Chondrocyte (in vitro differentiated cells): ENCODE results near the gene ZXDB. TPM values are rescaled to one million over a fixed set of nuclear protein-coding genes. Genes with fewer than 3 reads are reported as not detected.
"Not testable (repeated sequence)": the region's sequence is repeated elsewhere in the genome, so short reads cannot be mapped to it uniquely, and the experiment has no call there.

Source experiments
- DNase-seq: peaks from one replicate; pipeline ENCODE4 v3.0.0; 2021; ENCODE audit warnings: mixed read lengths, low spot score
- H3K27ac Mint-ChIP-seq: one replicate; pipeline ENCODE4 v1.8.0; 2021; ENCODE audit warnings: mild to moderate bottlenecking, moderate library complexity, mixed read lengths; ENCODE audit not compliant: unreplicated experiment
- H3K27me3 Mint-ChIP-seq: 2 replicates; pipeline ENCODE4 v1.8.0; 2021; ENCODE audit warnings: low read depth, mixed read lengths
- H3K36me3 Mint-ChIP-seq: 2 replicates; pipeline ENCODE4 v1.8.0; 2021; ENCODE audit warnings: low read depth, mixed read lengths
- H3K4me1 Mint-ChIP-seq: 2 replicates; pipeline ENCODE4 v1.8.0; 2021; ENCODE audit warnings: low read depth, mild to moderate bottlenecking, mixed read lengths
- H3K4me3 Mint-ChIP-seq: one replicate; pipeline ENCODE4 v1.8.0; 2021; ENCODE audit warnings: mild to moderate bottlenecking, moderate library complexity, mixed read lengths; ENCODE audit not compliant: unreplicated experiment
- H3K9me3 Mint-ChIP-seq: 2 replicates; pipeline ENCODE4 v1.8.0; 2021; ENCODE audit warnings: low read depth, mixed read lengths
- CTCF ChIP-seq: fragments of 200-600 bp; sonication (generic); IDR thresholded peaks from 2 replicates; pipeline ENCODE4 v1.5.0; 2021; ENCODE audit warnings: antibody characterized with exemption, mild to moderate bottlenecking, moderate library complexity
- long read RNA-seq: library from polyadenylated mRNA; stranded (forward); transcript quantifications from one replicate; pipeline ENCODE4 v2.0.0, GENCODE V29; 2021
- total RNA-seq: library from RNA; stranded (reverse); gene quantifications from 3 replicates; pipeline ENCODE4 v1.2.1, GENCODE V29; 2021

The ZXDB gene
- total RNA-seq: 7.3 to 9.5 TPM (median 9.3 TPM) in 3 replicates
- long read RNA-seq: 0 reads

- peak; percentile 18 for TF ChIP-seq CTCF
- H3K9me3 Mint-ChIP-seq: not testable (repeated sequence)
Measured at GRCh38 chrX:57591284-57592159, at the start of gene ZXDB. ZXDB (plus strand) TSS chrX:57592011; CDS start chrX:57592049, 38 bp downstream.

GRCh38 chrX:57565198-57565597, 26.6 kb upstream of the ZXDB start:
- Mint-ChIP-seq H3K27ac (no peak overlapping the region), H3K9me3 (peaks cover 25% of the 10 kb centered on the region), H3K4me1 (no peaks in the 10 kb centered on the region), H3K36me3 (no peaks in the 10 kb centered on the region), H3K27me3 (no peaks in the 10 kb centered on the region), H3K4me3 (no peak overlapping the region)
- DNase-seq: no peak
- no peak for TF ChIP-seq CTCF

More at GRCh38 chrX:57591284-57592159, at the start of gene ZXDB:
- DNase-seq, H3K27me3 Mint-ChIP-seq, H3K36me3 Mint-ChIP-seq: not testable (repeated sequence)
- H3K27ac Mint-ChIP-seq: peak within 1 kb of the TSS; percentile 89
- peak within 1 kb of the TSS; percentile 69 for H3K4me3 Mint-ChIP-seq
- H3K4me1 Mint-ChIP-seq: peaks cover 31% of the 10 kb centered on the region

- Mint-ChIP-seq H3K27me3 (peaks cover 3% of the 10 kb centered on the region), H3K27ac (no peak overlapping the region), H3K9me3 (peaks cover 3% of the 10 kb centered on the region), H3K4me3 (no peak overlapping the region), H3K36me3 (no peaks in the 10 kb centered on the region), H3K4me1 (no peaks in the 10 kb centered on the region)
- DNase-seq: no peak
- TF ChIP-seq CTCF: peak; percentile 76
Measured at GRCh38 chrX:57573754-57574153, 18.1 kb upstream of the ZXDB start.

GRCh38 chrX:57582948-57583347, 8.9 kb upstream of the ZXDB start:
- H3K4me3 Mint-ChIP-seq, H3K27ac Mint-ChIP-seq, DNase-seq, H3K4me1 Mint-ChIP-seq, H3K9me3 Mint-ChIP-seq, H3K36me3 Mint-ChIP-seq, H3K27me3 Mint-ChIP-seq: not testable (repeated sequence)
- peak; percentile 73 for TF ChIP-seq CTCF

DNA sequence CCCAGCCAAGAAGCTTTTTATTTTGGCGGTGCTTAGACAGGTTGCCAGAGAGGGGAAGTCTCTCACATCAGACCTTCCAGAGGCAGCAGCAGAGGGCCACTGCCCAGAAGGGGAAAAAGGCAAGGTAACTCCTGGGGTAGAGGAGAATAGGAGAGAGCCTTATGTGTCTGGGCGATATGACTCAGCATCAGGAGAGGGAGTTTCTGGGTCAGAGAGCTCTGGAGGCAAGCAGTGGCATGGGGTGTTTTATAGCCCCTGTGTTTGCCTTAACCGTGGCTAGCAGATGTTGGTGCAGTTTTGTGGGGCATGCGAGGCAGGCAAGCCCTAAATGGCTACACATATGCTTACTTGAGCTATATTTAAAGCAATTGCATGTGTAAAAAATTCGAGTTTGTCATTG, 8.3 kb upstream of the ZXDB start:
- H3K4me1 Mint-ChIP-seq: no peaks in the 10 kb centered on the region
- no peak overlapping the region for H3K4me3 Mint-ChIP-seq
- no peaks in the 10 kb centered on the region for H3K9me3 Mint-ChIP-seq
- DNase-seq: no peak
- H3K27me3 Mint-ChIP-seq: no peaks in the 10 kb centered on the region
- H3K27ac Mint-ChIP-seq: no peak overlapping the region
- no peaks in the 10 kb centered on the region for H3K36me3 Mint-ChIP-seq
- TF ChIP-seq CTCF: no peak
